ENCODE measurements around the gene THOC3.
"Not testable (repeated sequence)": the region's sequence is repeated elsewhere in the genome, so short reads cannot be mapped to it uniquely, and the experiment has no call there.

Gene THOC3, protein sequence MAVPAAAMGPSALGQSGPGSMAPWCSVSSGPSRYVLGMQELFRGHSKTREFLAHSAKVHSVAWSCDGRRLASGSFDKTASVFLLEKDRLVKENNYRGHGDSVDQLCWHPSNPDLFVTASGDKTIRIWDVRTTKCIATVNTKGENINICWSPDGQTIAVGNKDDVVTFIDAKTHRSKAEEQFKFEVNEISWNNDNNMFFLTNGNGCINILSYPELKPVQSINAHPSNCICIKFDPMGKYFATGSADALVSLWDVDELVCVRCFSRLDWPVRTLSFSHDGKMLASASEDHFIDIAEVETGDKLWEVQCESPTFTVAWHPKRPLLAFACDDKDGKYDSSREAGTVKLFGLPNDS

DNA sequence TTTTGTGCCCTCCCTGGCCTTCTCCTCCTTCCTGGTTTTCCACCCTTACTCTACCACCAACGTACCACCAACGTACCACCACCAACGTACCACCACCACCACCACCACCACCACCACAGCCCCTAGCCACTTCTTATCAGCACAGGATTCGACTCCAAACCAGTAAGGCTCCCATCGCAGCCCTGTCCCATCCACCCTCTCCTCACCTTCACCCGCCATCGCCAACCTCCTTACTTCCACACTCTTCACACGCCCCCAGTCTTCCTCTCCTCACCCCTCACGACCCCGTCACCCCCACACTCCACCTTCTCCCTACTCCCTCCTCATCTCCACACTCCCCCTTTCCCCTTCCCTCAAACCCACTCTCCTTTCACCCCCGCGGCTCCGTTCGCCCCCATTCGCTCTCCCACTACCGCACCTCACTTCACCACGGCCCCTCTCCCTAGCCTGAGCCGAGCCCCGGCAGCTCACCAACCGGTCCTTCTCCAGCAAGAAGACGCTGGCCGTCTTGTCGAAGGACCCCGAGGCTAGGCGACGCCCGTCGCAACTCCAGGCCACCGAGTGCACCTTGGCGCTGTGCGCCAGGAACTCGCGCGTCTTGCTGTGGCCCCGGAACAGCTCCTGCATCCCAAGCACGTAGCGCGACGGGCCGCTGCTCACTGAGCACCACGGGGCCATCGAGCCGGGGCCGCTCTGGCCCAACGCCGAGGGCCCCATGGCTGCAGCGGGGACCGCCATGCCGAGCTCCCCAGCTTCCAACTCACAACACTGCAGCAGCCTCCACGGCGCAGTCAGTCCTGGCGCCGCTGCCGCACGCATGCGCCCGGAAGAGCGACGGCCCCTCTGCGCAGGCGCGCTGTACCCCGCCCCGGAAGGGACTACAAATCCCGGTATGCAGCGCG, at the start of gene THOC3:
THOC3 (minus strand) TSS at position 845 of the 902 bp plus-strand sequence; CDS start at position 738, 107 bp downstream.
- POLR2A ChIA-PET; CTCF ChIA-PET; DNase-seq (ENCODE audit: low read depth, low spot score): not testable (repeated sequence)
- peak within 1 kb of the TSS; percentile 63 for H3K4me3 ChIP-seq (ENCODE audit: low read depth, low read length)

DNA sequence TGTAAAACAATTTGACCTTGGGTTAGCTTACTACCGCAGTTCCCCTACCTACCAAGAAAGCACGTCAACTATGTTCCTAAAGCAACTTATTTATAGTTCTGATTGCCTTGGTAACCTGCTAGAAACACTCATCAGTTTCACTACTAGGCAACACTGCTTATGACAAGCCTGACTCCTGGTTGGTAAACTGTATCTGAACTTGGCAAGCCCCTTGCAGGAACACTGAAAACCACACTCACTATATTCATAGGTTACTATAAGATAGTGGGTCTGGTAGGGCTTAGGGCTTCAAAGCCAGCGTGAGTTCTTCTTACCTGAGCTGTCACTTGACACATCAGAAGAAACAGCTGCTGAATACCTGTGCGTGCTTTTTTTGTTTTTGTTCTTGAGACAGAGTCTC, 49.2 kb upstream of the THOC3 start:
- CTCF ChIA-PET; POLR2A ChIA-PET; DNase-seq (ENCODE audit: low read depth, low spot score): not testable (repeated sequence)

DNA sequence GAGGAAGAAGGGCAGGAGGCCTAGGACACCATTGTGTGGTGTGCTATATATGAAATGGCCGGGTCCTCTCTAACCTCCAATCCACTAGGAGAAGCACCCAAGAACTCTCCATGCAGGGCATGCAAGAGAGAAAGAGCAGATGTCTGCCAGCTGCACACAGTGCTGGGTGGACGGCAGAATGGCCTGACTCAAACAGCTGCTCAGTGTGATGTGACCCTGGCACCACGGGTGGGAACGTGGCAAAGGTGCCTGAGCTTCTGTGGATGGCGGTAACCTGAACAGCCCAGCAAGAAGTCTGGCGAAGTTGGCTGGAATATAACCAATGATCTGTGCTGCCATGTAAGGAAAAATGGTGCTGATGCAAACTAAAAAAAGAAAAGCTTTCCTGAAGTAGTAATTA, 46.2 kb upstream of the THOC3 start:
- CTCF ChIA-PET, POLR2A ChIA-PET: not testable (repeated sequence)

More for the DNA sequence above, 49.2 kb upstream of the THOC3 start:
- not testable (repeated sequence) for H3K4me3 ChIP-seq (ENCODE audit: low read depth, low read length)

DNA sequence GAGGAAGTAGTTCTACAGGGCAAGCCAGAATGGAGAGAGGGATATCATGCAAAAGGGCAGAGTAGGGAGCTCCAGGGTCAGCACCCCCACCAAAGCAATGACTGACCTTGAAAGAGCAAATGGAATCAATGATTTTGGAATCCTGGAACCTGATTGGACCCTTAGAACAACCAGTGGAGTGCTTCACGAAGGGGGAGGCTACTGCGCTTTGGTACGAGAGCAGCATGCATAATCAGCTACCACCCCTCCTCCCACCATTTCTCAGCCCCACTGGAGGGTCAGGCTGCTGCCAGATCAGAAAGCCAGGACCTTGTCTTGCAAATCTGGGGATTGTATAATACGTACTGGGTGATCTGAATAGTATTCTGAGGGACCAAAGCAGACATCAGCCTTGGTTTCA, 43.0 kb upstream of the THOC3 start:
- DNase-seq (ENCODE audit: low read depth, low spot score); CTCF ChIA-PET; H3K4me3 ChIP-seq (ENCODE audit: low read depth, low read length); POLR2A ChIA-PET: not testable (repeated sequence)

More for the DNA sequence above, 46.2 kb upstream of the THOC3 start:
- DNase-seq (ENCODE audit: low read depth, low spot score); H3K4me3 ChIP-seq (ENCODE audit: low read depth, low read length): not testable (repeated sequence)

DNA sequence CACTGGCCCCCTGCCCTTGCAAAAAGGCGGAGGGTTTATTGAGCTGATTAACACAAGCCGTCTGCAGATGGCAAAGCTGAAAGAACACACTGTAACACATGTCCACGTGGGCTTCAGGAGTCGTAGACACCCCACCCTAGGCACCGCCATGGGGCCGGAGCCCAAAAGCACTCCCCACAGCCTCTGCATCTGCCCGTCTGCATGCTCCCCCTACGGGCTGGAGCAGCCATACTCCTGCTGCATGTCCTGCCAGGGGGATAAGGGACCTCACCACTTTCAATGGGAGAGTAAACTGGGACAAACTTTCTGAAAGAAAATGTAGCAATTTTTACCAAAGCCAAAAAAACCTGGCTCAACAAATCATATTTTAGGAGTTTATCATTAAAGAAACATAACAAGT, 42.1 kb upstream of the THOC3 start:
- DNase-seq (ENCODE audit: low read depth, low spot score); CTCF ChIA-PET; POLR2A ChIA-PET; H3K4me3 ChIP-seq (ENCODE audit: low read depth, low read length): not testable (repeated sequence)

DNA sequence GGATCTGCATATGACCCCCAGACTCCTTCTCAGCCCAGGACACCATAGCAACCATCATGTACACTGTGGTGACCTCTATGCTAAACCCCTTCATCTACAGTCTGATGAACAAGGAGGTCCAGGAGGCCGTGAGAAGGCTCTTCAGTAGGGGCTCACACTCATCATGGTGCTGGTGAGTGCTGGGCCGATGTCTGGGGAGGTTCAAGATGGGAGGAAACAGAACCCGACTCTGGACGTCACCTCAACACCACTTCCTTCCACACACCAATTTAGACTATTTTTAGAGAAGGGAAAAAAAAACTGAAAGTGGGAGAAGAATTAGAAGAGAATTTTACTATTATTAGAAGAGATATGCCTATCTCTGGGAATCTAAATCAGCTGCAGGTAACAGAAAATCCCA, 39.1 kb upstream of the THOC3 start:
- POLR2A ChIA-PET; H3K4me3 ChIP-seq (ENCODE audit: low read depth, low read length); CTCF ChIA-PET; DNase-seq (ENCODE audit: low read depth, low spot score): not testable (repeated sequence)

DNA sequence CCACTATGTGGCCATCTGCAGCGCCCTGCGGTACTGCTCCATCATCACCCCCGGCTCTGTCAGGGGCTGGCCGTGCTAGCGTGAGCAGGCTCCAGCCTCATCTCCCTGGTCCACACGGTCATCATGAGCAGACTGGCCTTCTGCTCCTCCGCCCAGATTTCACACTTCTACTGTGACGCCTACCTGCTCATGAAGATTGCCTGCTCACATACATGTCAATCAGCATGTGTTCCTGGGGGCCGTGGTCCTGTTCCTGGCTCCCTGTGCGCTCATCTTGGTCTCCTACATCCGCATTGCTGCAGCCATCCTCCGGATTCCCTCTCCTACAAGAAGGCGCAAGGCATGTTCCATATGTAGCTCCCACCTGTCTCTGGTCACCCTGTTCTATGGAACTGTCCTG, 38.7 kb upstream of the THOC3 start:
- DNase-seq (ENCODE audit: low read depth, low spot score); H3K4me3 ChIP-seq (ENCODE audit: low read depth, low read length); CTCF ChIA-PET; POLR2A ChIA-PET: not testable (repeated sequence)

DNA sequence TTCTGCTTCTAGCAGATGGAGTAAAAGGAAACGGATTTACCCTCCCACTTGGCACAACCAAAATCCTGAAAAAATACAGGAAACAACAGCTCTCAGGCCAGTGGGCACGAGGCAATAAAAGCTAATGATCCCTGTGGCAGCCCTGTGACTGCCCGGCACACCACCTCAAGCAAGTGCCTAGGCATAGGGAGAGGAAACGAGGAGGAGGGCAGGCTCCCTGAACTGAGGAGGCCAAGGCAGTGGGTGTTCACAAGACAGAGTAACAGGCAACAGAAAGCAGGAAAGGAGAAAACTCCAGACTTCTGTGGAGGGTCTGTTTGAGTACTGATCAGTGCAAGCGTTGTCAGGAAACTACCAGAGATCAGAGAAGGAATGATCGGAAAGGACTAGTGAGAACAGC, 29.9 kb upstream of the THOC3 start:
- CTCF ChIA-PET; POLR2A ChIA-PET; DNase-seq (ENCODE audit: low read depth, low spot score); H3K4me3 ChIP-seq (ENCODE audit: low read depth, low read length): not testable (repeated sequence)

DNA sequence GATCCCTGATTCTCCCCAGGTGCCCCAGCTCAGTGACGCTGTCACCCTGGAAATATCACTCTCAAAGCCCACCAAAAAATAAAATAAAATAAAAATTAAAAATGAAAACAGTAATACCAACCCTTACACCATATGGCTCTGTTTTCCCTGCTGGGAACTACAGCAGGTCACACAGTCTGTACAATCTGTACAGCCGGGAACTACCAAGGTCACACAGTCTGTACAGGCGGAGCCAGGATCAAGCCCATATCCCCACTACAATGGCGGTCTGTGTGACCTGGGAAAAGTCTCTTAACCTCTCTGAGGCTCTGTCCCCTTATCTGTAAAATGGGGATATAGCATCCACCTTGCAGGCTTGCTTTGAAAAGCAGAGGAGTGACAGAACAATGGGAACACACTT, 29.4 kb upstream of the THOC3 start:
- H3K4me3 ChIP-seq (ENCODE audit: low read depth, low read length); CTCF ChIA-PET; DNase-seq (ENCODE audit: low read depth, low spot score); POLR2A ChIA-PET: not testable (repeated sequence)

DNA sequence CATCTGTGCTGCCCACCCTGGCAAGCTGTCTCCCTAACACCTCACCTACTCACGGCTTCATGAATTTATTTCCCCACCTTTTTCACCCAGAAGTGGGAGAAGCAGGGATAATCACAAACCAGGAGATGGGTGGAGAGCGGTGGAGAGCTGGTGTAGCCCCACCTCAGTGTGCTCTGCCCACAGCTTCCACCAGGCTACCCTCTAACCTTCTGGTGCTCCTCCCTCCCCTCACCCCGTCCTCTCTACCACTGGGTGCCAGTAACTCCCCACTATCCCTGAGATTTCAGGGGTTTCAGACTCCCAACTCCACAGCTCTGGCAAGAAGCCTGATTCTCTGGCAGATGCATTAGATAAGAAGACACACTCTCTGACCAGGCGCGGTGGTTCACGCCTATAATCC, 28.7 kb upstream of the THOC3 start:
- CTCF ChIA-PET; DNase-seq (ENCODE audit: low read depth, low spot score); H3K4me3 ChIP-seq (ENCODE audit: low read depth, low read length); POLR2A ChIA-PET: not testable (repeated sequence)

DNA sequence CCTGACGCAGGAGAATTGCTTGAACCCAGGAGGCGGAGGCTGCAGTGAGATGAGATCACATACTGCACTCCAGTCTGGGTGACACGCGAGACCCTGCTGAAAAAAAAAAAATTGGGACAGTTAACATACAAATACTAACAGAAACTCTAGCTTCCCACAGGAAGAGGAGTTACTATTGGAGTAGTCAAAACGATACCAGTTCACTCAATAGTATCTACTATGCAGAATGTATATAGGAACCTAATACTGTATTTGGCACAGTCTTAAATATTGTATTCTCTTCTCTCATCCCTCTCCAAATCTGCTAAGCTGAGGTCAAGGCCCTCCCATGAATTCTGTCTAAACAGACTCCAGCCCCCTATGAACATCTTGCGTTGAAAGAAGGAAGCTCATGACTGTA, 27.4 kb upstream of the THOC3 start:
- POLR2A ChIA-PET; DNase-seq (ENCODE audit: low read depth, low spot score); H3K4me3 ChIP-seq (ENCODE audit: low read depth, low read length); CTCF ChIA-PET: not testable (repeated sequence)

DNA sequence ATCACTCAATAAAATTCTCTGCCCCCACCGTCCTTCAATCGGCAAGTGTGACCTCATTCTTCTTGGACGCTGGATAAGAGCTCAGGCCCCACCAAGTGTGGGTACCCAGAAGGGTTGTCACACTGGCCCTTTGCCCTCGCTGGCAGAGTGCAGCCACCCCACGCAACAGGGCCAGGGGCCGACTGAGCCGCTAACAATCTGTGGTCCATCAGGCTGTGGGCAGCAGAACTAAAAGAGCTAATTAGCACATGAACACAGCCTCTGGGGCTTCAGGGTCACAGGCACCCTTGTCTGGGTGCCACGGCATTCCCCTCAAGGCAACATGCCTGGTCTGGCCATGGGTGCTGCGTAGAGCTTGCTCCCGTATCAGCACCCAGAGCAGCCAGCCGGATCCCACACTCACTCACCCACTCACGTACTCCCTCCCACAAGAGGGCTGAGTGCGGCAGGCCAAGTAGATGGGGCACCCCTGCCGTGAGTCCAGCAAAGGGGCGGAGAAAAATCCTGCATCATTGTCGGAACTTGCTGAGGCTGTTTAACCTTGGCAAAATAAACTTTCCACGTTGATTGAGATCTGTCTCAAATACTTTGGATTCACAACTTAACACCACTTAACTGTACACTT, 11.4 kb upstream of the THOC3 start:
- POLR2A ChIA-PET; CTCF ChIA-PET; DNase-seq (ENCODE audit: low read depth, low spot score); H3K4me3 ChIP-seq (ENCODE audit: low read depth, low read length): not testable (repeated sequence)

DNA sequence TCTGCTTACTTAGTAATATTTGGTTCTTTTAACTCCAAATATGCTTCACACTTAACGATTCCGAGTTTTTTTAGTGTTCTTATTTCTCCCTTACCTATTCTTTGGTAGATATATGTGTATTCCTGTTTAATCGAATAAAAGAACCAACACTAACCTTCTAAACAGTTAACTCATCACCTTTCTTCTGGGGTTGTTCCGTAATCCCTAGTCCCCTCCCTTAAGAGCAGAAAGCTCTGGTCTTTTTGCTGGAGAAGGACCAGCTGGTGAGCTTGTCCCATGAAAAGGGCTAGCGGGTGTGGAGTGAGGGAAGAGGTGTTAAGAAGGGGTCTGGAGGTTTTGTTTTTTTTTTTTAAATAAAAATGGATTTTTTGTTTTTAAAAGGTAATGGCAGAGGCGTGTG, 266 bp upstream of the THOC3 start:
- peak overlapping the region; percentile 23; the same call in 1 of the 2 replicates for H3K4me3 ChIP-seq (ENCODE audit: low read depth, low read length)
- POLR2A ChIA-PET; CTCF ChIA-PET; DNase-seq (ENCODE audit: low read depth, low spot score): not testable (repeated sequence)

DNA sequence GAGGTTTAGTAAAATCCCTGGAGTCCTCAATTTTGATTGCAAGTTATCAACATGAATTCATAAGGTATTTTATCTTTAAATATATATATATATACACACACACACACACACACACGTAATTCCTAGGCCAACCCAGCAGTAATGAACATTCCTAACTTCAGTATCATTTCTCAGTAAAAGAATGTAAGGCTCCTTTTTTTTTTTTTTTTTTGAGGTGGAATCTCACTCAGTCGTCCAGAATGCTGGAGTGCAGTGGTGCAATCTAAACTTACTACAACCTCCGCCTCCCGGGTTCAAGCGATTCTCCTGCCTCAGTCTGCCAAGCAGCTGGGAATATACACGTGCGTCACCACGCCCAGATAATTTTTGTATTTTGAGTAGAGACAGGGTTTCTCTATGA, 5.8 kb downstream of the THOC3 start:
- CTCF ChIA-PET, result not testable (repeated sequence)

DNA sequence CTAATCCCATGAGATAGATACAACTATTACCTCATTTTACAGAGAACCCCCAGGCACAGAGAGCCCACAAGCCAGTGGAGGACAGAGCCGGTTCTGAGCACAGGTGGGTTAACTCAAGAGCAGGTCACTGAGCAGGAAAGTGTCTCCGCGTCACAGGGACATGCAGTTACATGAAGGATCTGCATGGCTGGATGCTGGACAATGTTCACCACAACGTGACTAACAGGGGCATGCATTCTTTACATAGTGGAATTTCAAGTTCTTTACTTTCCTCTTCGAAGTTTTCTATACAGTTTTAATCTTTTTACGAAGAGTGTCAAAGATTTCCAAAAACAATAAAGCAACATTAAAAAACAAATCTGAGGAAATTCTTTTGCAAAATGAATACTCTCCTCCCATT, 7.9 kb downstream of the THOC3 start:
- CTCF ChIA-PET; H3K4me3 ChIP-seq (ENCODE audit: low read depth, low read length); POLR2A ChIA-PET; DNase-seq (ENCODE audit: low read depth, low spot score): not testable (repeated sequence)

More for the DNA sequence above, 5.8 kb downstream of the THOC3 start:
- H3K4me3 ChIP-seq (ENCODE audit: low read depth, low read length); DNase-seq (ENCODE audit: low read depth, low spot score); POLR2A ChIA-PET: not testable (repeated sequence)

DNA sequence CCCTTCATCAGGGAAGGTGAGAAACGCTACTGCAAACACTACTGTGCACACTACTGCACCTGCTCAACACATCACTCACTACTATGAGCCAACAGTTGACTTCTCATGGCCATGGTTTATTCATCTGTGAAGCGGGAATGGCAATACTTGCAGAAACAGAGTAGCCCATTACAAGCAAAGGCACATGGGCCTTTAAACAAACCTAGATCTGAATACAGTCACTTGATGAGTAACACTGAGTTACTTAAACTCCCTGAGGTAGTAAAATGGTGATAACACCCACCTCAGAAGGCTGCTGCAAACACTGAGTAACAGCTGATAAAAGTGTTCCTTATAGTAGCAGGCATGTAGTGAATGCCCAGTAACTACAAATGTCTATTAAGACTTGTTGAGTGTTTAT, 9.6 kb downstream of the THOC3 start:
- POLR2A ChIA-PET; DNase-seq (ENCODE audit: low read depth, low spot score); CTCF ChIA-PET; H3K4me3 ChIP-seq (ENCODE audit: low read depth, low read length): not testable (repeated sequence)

DNA sequence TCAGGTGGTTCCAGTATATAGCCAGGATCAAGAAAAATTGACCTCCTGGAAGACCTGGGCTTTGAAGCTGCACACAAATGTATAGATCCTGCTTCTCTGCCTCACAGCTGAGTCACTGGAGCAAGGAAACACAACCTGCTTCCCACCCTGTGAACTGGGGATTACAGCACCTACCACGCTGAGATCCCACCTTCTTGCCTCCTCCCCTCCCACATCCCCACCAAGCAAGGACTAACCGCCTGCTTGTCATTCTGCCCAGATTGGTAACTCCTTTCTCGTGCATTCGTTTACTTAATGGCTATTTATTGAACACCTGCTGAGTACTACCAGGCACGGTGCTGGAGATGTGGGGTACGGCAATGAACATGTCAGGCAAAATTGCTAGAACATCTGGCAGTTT, 14.0 kb downstream of the THOC3 start:
- CTCF ChIA-PET; POLR2A ChIA-PET; DNase-seq (ENCODE audit: low read depth, low spot score); H3K4me3 ChIP-seq (ENCODE audit: low read depth, low read length): not testable (repeated sequence)
